Endothelial cell (in vitro differentiated cells): ENCODE data around the gene IPO9. TPM values are rescaled to one million over a fixed set of nuclear protein-coding genes. Genes with fewer than 3 reads are reported as not detected.

ENCODE experiments used
- DNase-seq: peaks from one replicate; pipeline ENCODE4 v3.0.0; 2021; ENCODE audit warnings: low spot score
- H3K27ac Mint-ChIP-seq: one replicate; pipeline ENCODE4 v1.8.0; 2021; ENCODE audit warnings: mixed read lengths, inconsistent platforms; ENCODE audit not compliant: unreplicated experiment
- H3K27me3 Mint-ChIP-seq: one replicate; pipeline ENCODE4 v1.8.0; 2021; ENCODE audit warnings: mild to moderate bottlenecking, moderate library complexity, mixed read lengths, inconsistent platforms; ENCODE audit not compliant: unreplicated experiment
- H3K36me3 Mint-ChIP-seq: one replicate; pipeline ENCODE4 v1.8.0; 2021; ENCODE audit warnings: mild to moderate bottlenecking, low read depth, mixed read lengths, inconsistent platforms; ENCODE audit not compliant: unreplicated experiment
- H3K4me1 Mint-ChIP-seq: one replicate; pipeline ENCODE4 v1.8.0; 2021; ENCODE audit warnings: mild to moderate bottlenecking, mixed read lengths, inconsistent platforms; ENCODE audit not compliant: unreplicated experiment
- H3K4me3 Mint-ChIP-seq: one replicate; pipeline ENCODE4 v1.8.0; 2021; ENCODE audit warnings: mild to moderate bottlenecking, mixed read lengths, inconsistent platforms; ENCODE audit not compliant: unreplicated experiment
- H3K9me3 Mint-ChIP-seq: one replicate; pipeline ENCODE4 v1.8.0; 2021; ENCODE audit warnings: mixed read lengths, inconsistent platforms; ENCODE audit not compliant: unreplicated experiment
- total RNA-seq: library from RNA; stranded (reverse); fragmentation: NEBNext Ultra II Directional; extraction: Animal tissue kit (Norgen Biotek cat#: 25700); gene quantifications from one replicate; pipeline ENCODE4 v1.2.1, GENCODE V29; 2021; ENCODE audit not compliant: unreplicated experiment
- TF ChIP-seq, protein P1 (sequence below): fragments of 200-600 bp; sonication (generic); IDR thresholded peaks from one replicate; pipeline ENCODE4 v1.5.0; 2021; ENCODE audit warnings: antibody characterized with exemption; ENCODE audit not compliant: unreplicated experiment

IPO9 gene
- total RNA-seq, 1 donor from 2014 or later = 69.5 TPM

DNA sequence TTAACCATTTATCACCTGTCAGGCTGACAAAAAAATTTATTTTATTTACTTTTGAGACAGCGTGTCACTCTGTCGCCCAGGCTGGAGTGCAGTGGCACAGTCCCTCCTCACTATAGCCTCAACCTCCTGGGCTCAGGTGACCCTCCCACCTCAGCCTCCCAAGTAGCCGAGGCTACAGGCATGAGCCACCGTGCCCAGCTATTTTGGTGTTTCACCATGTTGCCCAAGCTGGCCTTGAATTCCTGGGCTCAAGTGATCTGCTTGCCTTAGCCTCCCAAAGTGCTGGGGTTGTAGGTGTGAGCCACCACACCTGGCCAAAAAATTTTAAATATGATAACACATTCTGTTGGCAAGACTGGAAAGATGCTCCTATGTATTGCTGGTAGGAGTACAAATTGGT lies 11.1 kb downstream of the IPO9 start:
- no peak for DNase-seq
- Mint-ChIP-seq H3K36me3 (no peaks in the 10 kb centered on the region), H3K27ac (no peak overlapping the region), H3K9me3 (no peaks in the 10 kb centered on the region), H3K4me1 (no peaks in the 10 kb centered on the region), H3K4me3 (no peak overlapping the region), H3K27me3 (peaks cover 1% of the 10 kb centered on the region)
- TF ChIP-seq, protein P1, sequence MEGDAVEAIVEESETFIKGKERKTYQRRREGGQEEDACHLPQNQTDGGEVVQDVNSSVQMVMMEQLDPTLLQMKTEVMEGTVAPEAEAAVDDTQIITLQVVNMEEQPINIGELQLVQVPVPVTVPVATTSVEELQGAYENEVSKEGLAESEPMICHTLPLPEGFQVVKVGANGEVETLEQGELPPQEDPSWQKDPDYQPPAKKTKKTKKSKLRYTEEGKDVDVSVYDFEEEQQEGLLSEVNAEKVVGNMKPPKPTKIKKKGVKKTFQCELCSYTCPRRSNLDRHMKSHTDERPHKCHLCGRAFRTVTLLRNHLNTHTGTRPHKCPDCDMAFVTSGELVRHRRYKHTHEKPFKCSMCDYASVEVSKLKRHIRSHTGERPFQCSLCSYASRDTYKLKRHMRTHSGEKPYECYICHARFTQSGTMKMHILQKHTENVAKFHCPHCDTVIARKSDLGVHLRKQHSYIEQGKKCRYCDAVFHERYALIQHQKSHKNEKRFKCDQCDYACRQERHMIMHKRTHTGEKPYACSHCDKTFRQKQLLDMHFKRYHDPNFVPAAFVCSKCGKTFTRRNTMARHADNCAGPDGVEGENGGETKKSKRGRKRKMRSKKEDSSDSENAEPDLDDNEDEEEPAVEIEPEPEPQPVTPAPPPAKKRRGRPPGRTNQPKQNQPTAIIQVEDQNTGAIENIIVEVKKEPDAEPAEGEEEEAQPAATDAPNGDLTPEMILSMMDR = no peak

DNA sequence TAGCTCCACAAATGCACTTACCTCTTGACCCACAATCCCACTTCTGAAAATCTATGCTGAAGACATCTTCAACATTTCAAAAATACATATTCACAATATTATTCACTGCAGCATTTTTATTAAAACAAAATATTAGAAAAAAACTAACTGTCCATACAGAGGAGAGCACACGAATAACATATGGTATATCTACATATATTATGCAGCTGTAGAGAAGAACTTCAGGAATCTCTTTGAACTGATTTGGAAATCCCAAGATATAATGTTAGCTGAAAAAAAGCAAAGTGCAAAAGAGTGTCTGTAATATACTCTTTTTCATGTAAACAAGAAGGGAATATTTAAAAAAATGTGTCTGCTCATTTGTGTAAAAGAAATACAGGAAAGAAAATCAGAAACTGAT lies 11.5 kb downstream of the IPO9 start:
- DNase-seq = no peak
- TF ChIP-seq, protein P1 = no peak
- Mint-ChIP-seq H3K4me3 (no peak overlapping the region), H3K4me1 (no peaks in the 10 kb centered on the region), H3K36me3 (no peaks in the 10 kb centered on the region), H3K9me3 (no peaks in the 10 kb centered on the region), H3K27me3 (peaks cover 1% of the 10 kb centered on the region), H3K27ac (no peak overlapping the region)

GRCh38 chr1:201841265-201841912 lies 12.4 kb downstream of the IPO9 start:
- no peak overlapping the region for H3K4me3 Mint-ChIP-seq
- H3K36me3 Mint-ChIP-seq = no peaks in the 10 kb centered on the region
- H3K27me3 Mint-ChIP-seq = no peaks in the 10 kb centered on the region
- TF ChIP-seq, protein P1 = no peak
- no peaks in the 10 kb centered on the region for H3K9me3 Mint-ChIP-seq
- H3K27ac Mint-ChIP-seq = no peak overlapping the region
- no peak for DNase-seq
- H3K4me1 Mint-ChIP-seq = no peaks in the 10 kb centered on the region

DNA sequence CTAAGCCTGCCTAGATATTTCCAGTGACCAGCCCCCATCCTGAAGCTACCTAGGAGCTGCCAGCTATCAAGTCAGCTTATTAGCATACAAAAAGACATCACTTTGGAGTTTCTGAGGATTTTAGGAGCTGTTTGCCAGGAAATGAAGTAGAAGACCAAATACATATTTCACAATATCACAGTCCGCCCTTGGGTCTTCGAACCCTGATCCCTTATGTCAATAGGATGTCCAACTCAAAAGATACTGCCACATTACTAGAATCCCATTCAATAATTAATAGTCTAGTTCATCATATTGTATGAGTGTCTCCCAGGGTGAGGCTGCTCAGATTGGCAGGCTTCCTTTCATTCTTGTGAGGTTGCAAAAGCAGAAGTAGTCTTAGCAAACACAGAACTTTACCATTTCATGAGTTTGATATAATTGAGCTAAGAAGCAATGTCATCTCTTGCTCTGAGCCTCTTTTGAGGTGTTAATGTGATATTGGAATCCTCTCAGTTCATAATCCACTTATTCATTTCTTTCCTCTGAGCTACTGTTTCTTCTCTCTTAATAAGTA lies 13.6 kb downstream of the IPO9 start:
- Mint-ChIP-seq H3K4me1 (no peaks in the 10 kb centered on the region), H3K27me3 (no peaks in the 10 kb centered on the region), H3K36me3 (no peaks in the 10 kb centered on the region), H3K9me3 (no peaks in the 10 kb centered on the region), H3K4me3 (no peak overlapping the region), H3K27ac (no peak overlapping the region)
- no peak for DNase-seq
- TF ChIP-seq, protein P1 = no peak

- Mint-ChIP-seq H3K4me1 (peaks cover 7% of the 10 kb centered on the region), H3K36me3 (peaks cover 9% of the 10 kb centered on the region), H3K27ac (no peak overlapping the region), H3K27me3 (no peaks in the 10 kb centered on the region), H3K9me3 (no peaks in the 10 kb centered on the region), H3K4me3 (no peak overlapping the region)
- no peak for DNase-seq
- TF ChIP-seq, protein P1 = no peak
Observed at GRCh38 chr1:201845331-201846083, 16.6 kb downstream of the IPO9 start.
